Endothelial cell of umbilical vein (primary cell): ENCODE results near the gene APOF. TPM values are rescaled to one million over a fixed set of nuclear protein-coding genes. Genes with fewer than 3 reads are reported as not detected.

Experiments
- Bru-seq: library from RNA; stranded (reverse); fragments of 400-500 nt; gene quantifications from one replicate; lab custom pipeline; 2021; lab: Mats Ljungman, UMichigan
- BruChase-seq, 2 experiments: library from RNA; stranded (reverse); fragments of 400-500 nt; gene quantifications; one replicate each; lab custom pipeline; 2021; lab: Mats Ljungman, UMichigan
- BruUV-seq: library from RNA; stranded (reverse); fragments of 400-500 nt; replicated peaks from 2 replicates; lab custom pipeline; 2021; lab: Mats Ljungman, UMichigan
- CTCF ChIA-PET: fragments of 300-600, 350-600 bp; sonication (Branson Sonifier 250); formaldehyde crosslinking; loops from one replicate; lab custom pipeline; 2021; ENCODE audit warnings: antibody characterized with exemption, inconsistent platforms; lab: Charles Lee
- POLR2A ChIA-PET: fragments of 300-600, 350-600 bp; sonication (Branson Sonifier 250); formaldehyde crosslinking; loops from one replicate; lab custom pipeline; 2021; ENCODE audit warnings: antibody characterized with exemption, inconsistent platforms; lab: Charles Lee
- DNase-seq: peaks from one replicate; pipeline ENCODE4 v3.0.0-alpha.2; 2011; ENCODE audit warnings: low read depth, low spot score
- FAIRE-seq: peaks from 2 replicates; lab custom pipeline; 2011; peaks lifted over from hg19 to GRCh38; lab: Jason Lieb, UNC
- H2AFZ ChIP-seq: 2 replicates; pipeline ENCODE4 v1.6.0; 2012; ENCODE audit warnings: low read depth, low read length, control low read depth, inconsistent platforms
- H3K27ac ChIP-seq: 2 replicates; pipeline ENCODE4 v1.5.1; 2011; ENCODE audit warnings: low read depth, mild to moderate bottlenecking, control low read depth, low read length, moderate library complexity; ENCODE audit not compliant: insufficient read depth
- H3K27me3 ChIP-seq, 2 experiments: 2 replicates each; pipeline versions ENCODE4 v1.6.0 to v1.6.1; 2011; ENCODE audit warnings: low read length in 2 of 2, mixed read lengths in 1 of 2; ENCODE audit not compliant: control insufficient read depth in 2 of 2, insufficient read depth in 2 of 2
- H3K36me3 ChIP-seq, 2 experiments: 2 replicates in 1 of 2; 3 replicates in 1 of 2; pipeline ENCODE4 v1.5.1; 2011; ENCODE audit warnings: low read length in 2 of 2, mild to moderate bottlenecking in 1 of 2, moderate library complexity in 1 of 2; ENCODE audit not compliant: control insufficient read depth in 2 of 2, insufficient read depth in 2 of 2; ENCODE audit errors: extremely low read depth in 1 of 2
- H3K4me1 ChIP-seq: 3 replicates; pipeline ENCODE4 v1.5.1; 2011; ENCODE audit warnings: mild to moderate bottlenecking, low read length; ENCODE audit not compliant: control insufficient read depth, insufficient read depth; ENCODE audit errors: extremely low read depth
- H3K4me2 ChIP-seq: 2 replicates; pipeline ENCODE4 v1.6.1; 2011; ENCODE audit warnings: low read length, control low read depth, mixed read lengths; ENCODE audit not compliant: insufficient read depth
- H3K4me3 ChIP-seq, 3 experiments: fragments of 200-600 bp in 1 of 3; sonication (generic), shearing (Covaris generic) in 1 of 3; replicated peaks in 1 of 3; 2 replicates each; pipeline ENCODE4 v1.5.1; 2011 to 2016; ENCODE audit warnings: control low read depth in 3 of 3, low read length in 3 of 3, mild to moderate bottlenecking in 2 of 3, inconsistent platforms in 1 of 3, low read depth in 1 of 3, moderate library complexity in 1 of 3; ENCODE audit not compliant: insufficient read depth in 1 of 3
- H3K79me2 ChIP-seq: 2 replicates; pipeline ENCODE4 v1.6.0; 2012; ENCODE audit warnings: low read length, inconsistent platforms; ENCODE audit not compliant: control insufficient read depth, insufficient read depth
- H3K9ac ChIP-seq: replicated peaks from 2 replicates; pipeline ENCODE3; 2011; ENCODE audit warnings: low read length, control low read depth; ENCODE audit not compliant: insufficient read depth; ENCODE audit errors: extremely low read depth
- H3K9me1 ChIP-seq: replicated peaks from 3 replicates; pipeline ENCODE4 v1.6.0; 2011; ENCODE audit warnings: mild to moderate bottlenecking, low read length; ENCODE audit not compliant: control insufficient read depth, insufficient read depth; ENCODE audit errors: extremely low read depth
- H3K9me3 ChIP-seq: replicated peaks from 2 replicates; pipeline ENCODE4 v1.5.1; 2012; ENCODE audit warnings: low read length, inconsistent platforms; ENCODE audit not compliant: control insufficient read depth, insufficient read depth
- H4K20me1 ChIP-seq: replicated peaks from 2 replicates; pipeline ENCODE3; 2011; ENCODE audit warnings: mild to moderate bottlenecking, low read length; ENCODE audit not compliant: control insufficient read depth, insufficient read depth; ENCODE audit errors: extremely low read depth
- CTCF ChIP-seq, 2 donors: IDR thresholded peaks; 1 replicate in 1 of 2; 2 replicates in 1 of 2; pipeline ENCODE4 v1.5.1; 2011; ENCODE audit warnings: low read length in 2 of 2, mild to moderate bottlenecking in 2 of 2, moderate library complexity in 2 of 2, control low read depth in 1 of 2, inconsistent platforms in 1 of 2, low read depth in 1 of 2; ENCODE audit not compliant: insufficient read depth in 1 of 2; ENCODE audit errors: extremely low read depth in 1 of 2
- EZH2 ChIP-seq: IDR thresholded peaks from 2 replicates; pipeline ENCODE4 v1.6.1; 2012; ENCODE audit warnings: borderline replicate concordance, low read depth, mild to moderate bottlenecking, moderate library complexity, low read length, inconsistent platforms; ENCODE audit not compliant: severe bottlenecking
- FOS ChIP-seq: IDR thresholded peaks from 2 replicates; pipeline ENCODE4 v1.6.1; 2011; ENCODE audit warnings: mild to moderate bottlenecking, low read length, moderate library complexity, borderline replicate concordance; ENCODE audit not compliant: insufficient read depth
- GATA2 ChIP-seq: IDR thresholded peaks from 2 replicates; pipeline ENCODE4 v1.7.0; 2011; ENCODE audit warnings: low read depth, mild to moderate bottlenecking, moderate library complexity, mixed read lengths, low read length; ENCODE audit not compliant: insufficient read length, insufficient read depth
- JUN ChIP-seq: IDR thresholded peaks from 2 replicates; pipeline ENCODE4 v1.6.1; 2011; ENCODE audit warnings: borderline replicate concordance, low read depth; ENCODE audit not compliant: insufficient read length, insufficient read depth
- MAX ChIP-seq: IDR thresholded peaks from 2 replicates; pipeline ENCODE4 v1.6.1; 2011; ENCODE audit not compliant: insufficient read depth, insufficient read length
- MYC ChIP-seq: IDR thresholded peaks from one replicate; pipeline ENCODE4 v1.6.1; 2011; ENCODE audit warnings: mild to moderate bottlenecking, low read depth, low read length
- POLR2A ChIP-seq: IDR thresholded peaks from 2 replicates; pipeline ENCODE4 v1.6.1; 2012; ENCODE audit warnings: low read depth, mild to moderate bottlenecking, control low read depth, low read length
- POLR2AphosphoS5 ChIP-seq: IDR thresholded peaks from 2 replicates; pipeline ENCODE4 v1.6.1; 2012; ENCODE audit warnings: low read depth, mild to moderate bottlenecking, control low read depth, low read length, moderate library complexity; ENCODE audit not compliant: insufficient read depth
- dilution Hi-C: fragments of 300-500 bp; cut with MboI; formaldehyde crosslinking; loops from one replicate; pipeline ENCODE4 v1.15.0; 2019; ENCODE audit warnings: low sequenced_read_pairs; ENCODE audit not compliant: extremely low pct_ligation_motif_present
- intact Hi-C: fragments of 100-400 bp; cut with micrococcal nuclease; formaldehyde crosslinking; loops from one replicate; pipeline ENCODE4 v1.10.0; 2022
- long read RNA-seq: library from polyadenylated mRNA; stranded (forward); transcript quantifications from one replicate; pipeline ENCODE4 v2.0.0, GENCODE V29; 2021
- polyA minus RNA-seq, 3 experiments: library from RNA; depleted of rRNA, polyadenylated mRNA; stranded (reverse); fragments of >200 nt; gene quantifications; 1 replicate in 1 of 3; 2 replicates in 2 of 3; pipeline ENCODE4 v1.2.3, GENCODE V29; 2011
- polyA plus RNA-seq, 4 experiments: library from polyadenylated mRNA; depleted of rRNA in 3 of 4; stranded (reverse) in 3 of 4; unstranded in 1 of 4; fragments of >200 nt; gene quantifications; 2 replicates each; pipeline versions ENCODE4 v1.2.1 to v1.2.3, GENCODE V29; 2011 to 2012; ENCODE audit warnings: missing spikeins in 1 of 4
- total RNA-seq: library from RNA; stranded (reverse); gene quantifications from 2 replicates; pipeline ENCODE4 v1.2.3, GENCODE V29; 2021

Gene APOF
- total RNA-seq (not detected in 2 replicates), polyA plus RNA-seq (not detected in 2 replicates), polyA minus RNA-seq (not detected in 2 replicates), Bru-seq, nascent RNA (not detected), BruChase-seq, experiment 1, labeled RNA remaining after a 6-hour chase (not detected), BruChase-seq, experiment 2, labeled RNA remaining after a 2-hour chase (not detected)
- polyA plus RNA-seq (2011; cell fraction: cytosol; rRNA removed), result not detected in 2 replicates
- polyA plus RNA-seq (2011; cell fraction: nucleus; rRNA removed), result not detected in 2 replicates
- polyA plus RNA-seq (2012), result not detected in 2 replicates
- not detected for polyA minus RNA-seq (2011; cell fraction: cytosol; rRNA and poly(A)+ RNA removed)
- polyA minus RNA-seq (2011; cell fraction: nucleus; rRNA and poly(A)+ RNA removed), result not detected in 2 replicates
- long read RNA-seq, result 0 reads

GRCh38 chr12:56362130-56363059 lies at the start of gene APOF:
APOF (minus strand) TSS chr12:56362857; CDS start chr12:56362745, 112 bp downstream.
- Histone ChIP-seq H3K4me3 (no peak within 1 kb of the TSS), H3K4me1 (peaks cover 14% of the 10 kb centered on the region), H3K36me3 (no peaks in the 10 kb centered on the region), H3K4me2 (no peak within 1 kb of the TSS), H3K79me2 (peaks cover 10% of the 10 kb centered on the region), H3K9me3 (no peaks in the 10 kb centered on the region), H3K27me3 (no peaks in the 10 kb centered on the region), H2AFZ (no peak within 1 kb of the TSS), H4K20me1 (no peaks in the 10 kb centered on the region), H3K9ac (no peak within 1 kb of the TSS), H3K9me1 (no peaks in the 10 kb centered on the region), H3K27ac (no peak within 1 kb of the TSS)
- ChIA-PET CTCF (interaction anchor here (1.1 kb wide), 2 partner anchors 21 to 102 kb away, joined by 3 to 4 read pairs; no protein-coding TSS in a partner anchor), POLR2A (interaction anchor here (0.6 kb wide), 1 partner anchor 31 kb away, joined by 3 read pairs; no protein-coding TSS in a partner anchor)
- dilution Hi-C loops (no loop called here), intact Hi-C loops (loop anchor here (5.0 kb wide), 1 partner anchor 85 kb away; the partner anchor contains the start of gene TIMELESS)
- DNase-seq, result no peak
- no peak for FAIRE-seq
- TF ChIP-seq MAX (no peak), MYC (no peak), JUN (no peak), FOS (no peak), EZH2 (no peak), POLR2AphosphoS5 (no peak), POLR2A (no peak), CTCF (IDR thresholded peaks at IDR 0.05; ENCODE audit: extremely low read depth in 1 of 2, insufficient read depth in 1 of 2, low read depth in 1 of 2, low read length in 2 of 2) (no peak), GATA2 (no peak)
- no TSS peak for BruUV-seq
